ENCODE results near the gene SHISA2.
A peak's percentile ranks its signal among the peaks of the same experiment; 100 is the strongest.

The SHISA2 gene

DNA sequence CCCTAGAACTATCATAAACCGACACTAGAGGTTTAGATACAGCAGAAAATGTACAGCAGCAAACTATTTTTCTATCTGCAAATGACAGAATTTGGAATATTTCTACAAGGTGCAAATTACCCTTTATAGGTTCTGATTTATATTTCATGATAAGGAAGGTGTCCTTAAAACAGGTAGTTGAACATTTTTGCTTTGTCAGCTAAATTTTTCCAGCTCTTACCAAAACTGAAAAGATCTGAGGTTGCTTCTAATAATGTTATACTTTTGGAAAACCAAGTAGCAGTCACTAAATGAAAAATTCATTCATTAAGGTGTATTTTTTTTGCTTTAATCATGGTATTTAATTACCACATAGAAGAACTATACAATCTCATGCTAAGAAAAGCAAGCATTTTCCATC is 9.0 kb downstream of the SHISA2 start:
- Histone ChIP-seq H3K9me2 (replicated peaks; ENCODE audit: low read depth, low read length) (no peaks in the 10 kb centered on the region), H3K4me3 (ENCODE audit: low read length, poor library complexity, severe bottlenecking) (no peak overlapping the region), H3F3A (ENCODE audit: low read depth) (peaks cover 17% of the 10 kb centered on the region), H2AFZ (ENCODE audit: low read length) (no peak overlapping the region), H3K79me2 (ENCODE audit: insufficient read depth, low read length) (peaks cover 34% of the 10 kb centered on the region), H4K20me1 (ENCODE audit: insufficient read depth, low read length, poor library complexity, severe bottlenecking) (peaks cover 18% of the 10 kb centered on the region), H3K4me1 (ENCODE audit: insufficient read depth, low read length, poor library complexity, severe bottlenecking) (peaks cover 62% of the 10 kb centered on the region), H3K9me3 (ENCODE audit: insufficient read depth, low read depth, low read length) (no peaks in the 10 kb centered on the region), H3K36me3 (ENCODE audit: insufficient read depth, low read length) (peaks cover 5% of the 10 kb centered on the region; the same call in 1 of the 2 replicates), H3K9ac (ENCODE audit: low read depth, low read length, poor library complexity, severe bottlenecking) (peak overlapping the region; percentile 1), H3K4me2 (ENCODE audit: low read depth, low read length, poor library complexity, severe bottlenecking) (peak overlapping the region; percentile 8), H3K27me3 (ENCODE audit: insufficient read depth, low read length, poor library complexity, severe bottlenecking) (no peaks in the 10 kb centered on the region)
- TF ChIP-seq CTCF (conservative IDR thresholded peaks at IDR 0.05; ENCODE audit: low read length): no peak
- no peak for TF ChIP-seq EZH2phosphoT487 (IDR thresholded peaks at IDR 0.05; ENCODE audit: borderline replicate concordance)

- Histone ChIP-seq H3K4me1 (ENCODE audit: insufficient read depth, low read length, poor library complexity, severe bottlenecking) (peaks cover 49% of the 10 kb centered on the region), H3K36me3 (ENCODE audit: insufficient read depth, low read length) (peaks cover 4% of the 10 kb centered on the region; the same call in 1 of the 2 replicates), H3K27me3 (ENCODE audit: insufficient read depth, low read length, poor library complexity, severe bottlenecking) (no peaks in the 10 kb centered on the region), H3K4me2 (ENCODE audit: low read depth, low read length, poor library complexity, severe bottlenecking) (no peak overlapping the region), H4K20me1 (ENCODE audit: insufficient read depth, low read length, poor library complexity, severe bottlenecking) (peaks cover 5% of the 10 kb centered on the region), H2AFZ (ENCODE audit: low read length) (no peak overlapping the region), H3K4me3 (ENCODE audit: low read length, poor library complexity, severe bottlenecking) (no peak overlapping the region), H3K9ac (ENCODE audit: low read depth, low read length, poor library complexity, severe bottlenecking) (peak overlapping the region; percentile 1), H3K79me2 (ENCODE audit: insufficient read depth, low read length) (peaks cover 21% of the 10 kb centered on the region), H3K9me3 (ENCODE audit: insufficient read depth, low read depth, low read length) (no peaks in the 10 kb centered on the region; the same call in 1 of the 2 replicates), H3K9me2 (replicated peaks; ENCODE audit: low read depth, low read length) (no peaks in the 10 kb centered on the region), H3F3A (ENCODE audit: low read depth) (peaks cover 17% of the 10 kb centered on the region)
- no peak for TF ChIP-seq CTCF (conservative IDR thresholded peaks at IDR 0.05; ENCODE audit: low read length)
- TF ChIP-seq EZH2phosphoT487 (IDR thresholded peaks at IDR 0.05; ENCODE audit: borderline replicate concordance): no peak
Measured at GRCh38 chr13:26041444-26041843, 10.4 kb downstream of the SHISA2 start.

- H3K4me3 ChIP-seq (ENCODE audit: low read length, poor library complexity, severe bottlenecking): no peak overlapping the region
- H3F3A ChIP-seq (ENCODE audit: low read depth): peaks cover under 1% of the 10 kb centered on the region; the same call in 1 of the 2 replicates
- H2AFZ ChIP-seq (ENCODE audit: low read length): no peak overlapping the region
- no peaks in the 10 kb centered on the region for H4K20me1 ChIP-seq (ENCODE audit: insufficient read depth, low read length, poor library complexity, severe bottlenecking)
- H3K4me2 ChIP-seq (ENCODE audit: low read depth, low read length, poor library complexity, severe bottlenecking): no peak overlapping the region
- TF ChIP-seq CTCF (conservative IDR thresholded peaks at IDR 0.05; ENCODE audit: low read length) (no peak), EZH2phosphoT487 (IDR thresholded peaks at IDR 0.05; ENCODE audit: borderline replicate concordance) (no peak)
- H3K79me2 ChIP-seq (ENCODE audit: insufficient read depth, low read length): peaks cover 13% of the 10 kb centered on the region
- H3K27me3 ChIP-seq (ENCODE audit: insufficient read depth, low read length, poor library complexity, severe bottlenecking): no peaks in the 10 kb centered on the region
- no peaks in the 10 kb centered on the region for H3K9me2 ChIP-seq (replicated peaks; ENCODE audit: low read depth, low read length)
- H3K36me3 ChIP-seq (ENCODE audit: insufficient read depth, low read length): no peaks in the 10 kb centered on the region
- H3K9me3 ChIP-seq (ENCODE audit: insufficient read depth, low read depth, low read length): no peaks in the 10 kb centered on the region; the same call in 1 of the 2 replicates
- no peak overlapping the region for H3K9ac ChIP-seq (ENCODE audit: low read depth, low read length, poor library complexity, severe bottlenecking)
- peaks cover 30% of the 10 kb centered on the region for H3K4me1 ChIP-seq (ENCODE audit: insufficient read depth, low read length, poor library complexity, severe bottlenecking)
Measured at GRCh38 chr13:26038931-26039475, 12.8 kb downstream of the SHISA2 start.
